HepG2 (cell line): Measurements from ENCODE around the gene MYO18B. TPM values are rescaled to one million over a fixed set of nuclear protein-coding genes. Genes with fewer than 3 reads are reported as not detected.

ENCODE experiments used
- HOMEZ ChIP-seq: IDR thresholded peaks from 2 replicates; pipeline ENCODE4 v1.6.1; 2016; ENCODE audit warnings: low read depth
- JARID2 ChIP-seq: sonication (generic); formaldehyde crosslinking; IDR thresholded peaks from 2 replicates; pipeline ENCODE4 v1.8.1; 2023; ENCODE audit warnings: missing genetic modification reagents, inconsistent platforms; ENCODE audit not compliant: insufficient replicate concordance
- MYPOP ChIP-seq: sonication (generic); formaldehyde crosslinking; IDR thresholded peaks from 2 replicates; pipeline ENCODE4 v1.8.1; 2023; ENCODE audit warnings: mild to moderate bottlenecking, moderate library complexity, missing genetic modification reagents
- TOE1 ChIP-seq: sonication (generic); formaldehyde crosslinking; IDR thresholded peaks from 2 replicates; pipeline ENCODE4 v1.4.0; 2020; ENCODE audit warnings: mild to moderate bottlenecking, missing genetic modification reagents
- ZBTB2 ChIP-seq: sonication (generic); formaldehyde crosslinking; IDR thresholded peaks from 2 replicates; pipeline ENCODE4 v1.8.0; 2022; ENCODE audit warnings: low read depth, missing genetic modification reagents
- ZNF251 ChIP-seq: sonication (generic); formaldehyde crosslinking; IDR thresholded peaks from 2 replicates; pipeline ENCODE4 v1.9.0; 2021; ENCODE audit warnings: mild to moderate bottlenecking, missing genetic modification reagents
- ZNF282 ChIP-seq: fragments of 450-650 bp; IDR thresholded peaks from 2 replicates; pipeline ENCODE4 v1.6.1; 2018; ENCODE audit not compliant: partially characterized antibody
- ZNF337 ChIP-seq: sonication (generic); formaldehyde crosslinking; IDR thresholded peaks from 2 replicates; pipeline ENCODE4 v1.5.1; 2020; ENCODE audit warnings: missing genetic modification reagents, low read depth, mild to moderate bottlenecking, borderline replicate concordance
- ZNF839 ChIP-seq: sonication (generic); formaldehyde crosslinking; IDR thresholded peaks from 2 replicates; pipeline ENCODE4 v1.4.0; 2020; ENCODE audit warnings: missing genetic modification reagents, mild to moderate bottlenecking, borderline replicate concordance
- ZUFSP ChIP-seq: sonication (generic); formaldehyde crosslinking; IDR thresholded peaks from 2 replicates; pipeline ENCODE4 v1.9.0; 2021; ENCODE audit warnings: missing genetic modification reagents, mild to moderate bottlenecking, borderline replicate concordance
- polyA plus RNA-seq, 8 experiments: library from polyadenylated mRNA; depleted of rRNA in 3 of 8; stranded (reverse) in 7 of 8; unstranded in 1 of 8; fragments of >200 nt; fragmentation: Illumina TruSeq in 4 of 8; extraction: Trizol in 4 of 8; gene quantifications; 2 replicates each; pipeline versions ENCODE4 v1.2.1 to v1.2.3, GENCODE V29; 2011 to 2016; ENCODE audit warnings: low read depth in 4 of 8, missing spikeins in 1 of 8, mixed read lengths in 1 of 8; ENCODE audit not compliant: insufficient read depth in 1 of 8
- total RNA-seq, 5 experiments: library from RNA; depleted of rRNA; stranded (reverse); fragments of >200 nt; fragmentation: Illumina TruSeq; extraction: Trizol; gene quantifications; 2 replicates each; pipeline ENCODE4 v1.2.3, GENCODE V29; 2016; ENCODE audit warnings: low read depth in 1 of 5
- TF ChIP-seq, protein P1 (sequence below): sonication (generic); formaldehyde crosslinking; conservative IDR thresholded peaks from 2 replicates; pipeline ENCODE4 v1.8.0; 2022; ENCODE audit warnings: low read depth, missing genetic modification reagents

Gene MYO18B
- total and polyA plus RNA-seq, 2 of the 13 experiments (the other 11 are each of a cell fraction or from before 2014, with no cell fraction given) = 0.01 TPM; not detected in 1

DNA sequence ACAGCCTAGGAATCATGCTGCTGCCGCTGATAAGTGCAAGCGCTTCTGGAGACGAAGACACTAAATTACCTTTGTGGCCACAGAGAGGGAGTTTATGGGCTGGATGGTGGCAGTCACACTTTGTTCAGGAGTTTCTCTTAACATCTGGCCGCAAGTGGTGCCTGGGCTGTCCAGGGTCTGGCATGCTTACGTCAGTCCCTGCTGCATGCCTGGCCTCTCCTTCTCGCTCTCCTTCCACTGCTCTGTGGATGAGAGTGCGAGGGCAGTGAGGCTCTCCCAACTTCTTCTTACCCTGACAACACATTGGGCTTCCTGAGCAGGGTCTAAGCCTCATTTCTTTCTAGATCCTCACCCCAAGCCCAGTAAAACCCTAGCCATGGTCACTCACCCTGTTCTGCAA lies 266.6 kb downstream of the MYO18B start (continued):
- TF ChIP-seq ZUFSP (CRISPR knock-in tag) = no peak
- TF ChIP-seq ZNF337 = no peak
- no peak for TF ChIP-seq ZBTB2
- no peak for TF ChIP-seq ZNF839 (CRISPR knock-in tag)
- TF ChIP-seq MYPOP (CRISPR knock-in tag) = no peak
- TF ChIP-seq ZNF251 = no peak
- TF ChIP-seq, protein P1, sequence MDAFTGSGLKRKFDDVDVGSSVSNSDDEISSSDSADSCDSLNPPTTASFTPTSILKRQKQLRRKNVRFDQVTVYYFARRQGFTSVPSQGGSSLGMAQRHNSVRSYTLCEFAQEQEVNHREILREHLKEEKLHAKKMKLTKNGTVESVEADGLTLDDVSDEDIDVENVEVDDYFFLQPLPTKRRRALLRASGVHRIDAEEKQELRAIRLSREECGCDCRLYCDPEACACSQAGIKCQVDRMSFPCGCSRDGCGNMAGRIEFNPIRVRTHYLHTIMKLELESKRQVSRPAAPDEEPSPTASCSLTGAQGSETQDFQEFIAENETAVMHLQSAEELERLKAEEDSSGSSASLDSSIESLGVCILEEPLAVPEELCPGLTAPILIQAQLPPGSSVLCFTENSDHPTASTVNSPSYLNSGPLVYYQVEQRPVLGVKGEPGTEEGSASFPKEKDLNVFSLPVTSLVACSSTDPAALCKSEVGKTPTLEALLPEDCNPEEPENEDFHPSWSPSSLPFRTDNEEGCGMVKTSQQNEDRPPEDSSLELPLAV (CRISPR knock-in tag) = no peak
- no peak for TF ChIP-seq TOE1 (CRISPR knock-in tag)
- no peak for TF ChIP-seq HOMEZ (CRISPR knock-in tag)
- no peak for TF ChIP-seq JARID2 (CRISPR knock-in tag)
- TF ChIP-seq ZNF282 = no peak
